Activated CD8-positive, alpha-beta memory T cell treated with anti-CD3 and anti-CD28 coated beads, Interleukin-2, amount 50 U/mL, for 4 hours (primary cell): ENCODE measurements around the gene HS3ST1.

Source experiments
- DNase-seq: peaks from one replicate; pipeline ENCODE4 v3.0.0-alpha.2; 2020

Gene HS3ST1

GRCh38 chr4:11428231-11428898 is at the start of gene HS3ST1:
Gene HS3ST1 (minus strand): TSS chr4:11428894. CDS start chr4:11400005, 28,889 bp downstream.
- no peak for DNase-seq

- no peak for DNase-seq
Measured at GRCh38 chr4:11475871-11476270, 47.2 kb upstream of the HS3ST1 start.

DNA sequence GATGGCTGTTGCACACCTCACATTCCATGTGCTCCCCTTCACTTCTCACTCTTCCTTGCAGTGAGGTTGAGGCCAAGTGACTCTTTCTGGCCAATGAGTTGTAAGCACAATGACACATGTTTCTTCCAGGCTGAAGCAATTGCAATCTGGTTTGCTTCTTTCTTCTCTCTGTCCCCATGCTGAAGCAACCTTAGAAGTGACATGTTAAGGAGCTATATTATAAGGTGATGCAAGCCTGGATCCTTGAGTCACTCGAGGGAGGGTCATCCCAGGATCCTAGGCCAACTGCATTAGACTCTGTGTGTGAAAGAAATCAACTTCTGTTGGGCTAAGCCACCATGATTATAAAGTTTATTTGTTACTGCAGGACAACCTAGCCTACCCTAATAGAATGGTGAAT is 45.5 kb upstream of the HS3ST1 start:
- DNase-seq, result no peak

- no peak for DNase-seq
Measured at GRCh38 chr4:11472535-11472934, 43.8 kb upstream of the HS3ST1 start.

DNA sequence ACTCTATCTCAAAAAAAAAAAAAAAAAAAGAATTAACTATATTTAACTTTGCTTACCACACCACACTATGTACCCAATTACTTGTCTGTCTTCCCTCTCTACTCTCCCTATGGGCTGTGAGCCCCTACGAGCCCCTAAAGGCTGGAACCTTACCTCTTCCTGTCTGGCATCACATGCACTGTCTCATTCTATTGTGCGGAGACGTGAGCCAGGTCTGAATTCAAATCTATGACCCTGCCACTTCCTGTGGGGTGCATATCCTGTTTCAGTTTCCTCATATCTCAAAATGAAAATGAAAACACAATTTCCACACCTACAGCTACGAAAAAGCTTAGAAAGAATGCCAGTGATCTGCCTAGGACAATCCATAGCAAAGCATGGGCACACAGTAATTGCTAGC is 42.9 kb upstream of the HS3ST1 start:
- peak; percentile 27 for DNase-seq

DNA sequence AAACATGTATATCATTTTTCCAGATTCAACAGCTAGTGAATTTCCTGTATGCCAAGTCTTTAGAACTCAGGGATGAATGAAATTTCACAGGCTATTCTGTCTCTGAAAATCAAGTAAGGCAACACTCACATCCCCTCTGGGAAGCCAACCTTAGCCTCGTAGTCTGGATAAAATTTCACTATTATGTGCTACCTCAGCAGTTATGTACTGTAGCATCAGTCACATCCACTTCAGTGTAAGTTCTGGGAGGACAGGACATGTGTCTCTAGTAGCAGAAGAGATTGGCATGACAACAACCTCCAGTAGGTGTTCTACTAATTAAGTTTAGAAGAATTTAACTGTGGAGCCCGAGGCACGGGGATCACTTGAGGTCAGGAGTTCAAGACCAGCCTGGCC is 42.4 kb upstream of the HS3ST1 start:
- no peak for DNase-seq

- no peak for DNase-seq
Measured at GRCh38 chr4:11470438-11471045, 41.8 kb upstream of the HS3ST1 start.

GRCh38 chr4:11469650-11470437 is 41.1 kb upstream of the HS3ST1 start:
- DNase-seq, result no peak

DNA sequence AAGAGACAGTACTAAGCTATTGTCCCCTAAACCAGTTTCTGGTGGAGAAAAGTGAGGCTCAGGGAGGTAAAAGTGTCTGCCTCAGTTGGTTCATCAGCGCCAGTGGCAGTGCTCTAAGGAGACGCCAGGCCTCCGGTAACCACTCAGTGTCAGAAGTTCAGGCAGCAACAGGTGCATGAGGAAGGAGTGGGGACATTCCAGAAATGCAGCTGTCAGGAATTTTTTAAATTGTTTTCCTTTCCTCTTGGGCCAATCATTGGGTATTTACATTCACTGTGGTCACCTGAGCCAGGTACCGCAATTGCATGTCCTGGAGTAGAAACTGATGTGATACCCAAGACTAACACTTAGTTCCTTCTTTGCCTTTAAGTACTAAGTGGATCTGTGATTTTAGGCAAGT is 40.2 kb upstream of the HS3ST1 start:
- DNase-seq, result no peak

- no peak for DNase-seq
Measured at GRCh38 chr4:11467931-11468330, 39.2 kb upstream of the HS3ST1 start.

GRCh38 chr4:11463707-11464106 is 35.0 kb upstream of the HS3ST1 start:
- DNase-seq, result no peak

- DNase-seq, result no peak
Measured at GRCh38 chr4:11456401-11456800, 27.7 kb upstream of the HS3ST1 start.

DNA sequence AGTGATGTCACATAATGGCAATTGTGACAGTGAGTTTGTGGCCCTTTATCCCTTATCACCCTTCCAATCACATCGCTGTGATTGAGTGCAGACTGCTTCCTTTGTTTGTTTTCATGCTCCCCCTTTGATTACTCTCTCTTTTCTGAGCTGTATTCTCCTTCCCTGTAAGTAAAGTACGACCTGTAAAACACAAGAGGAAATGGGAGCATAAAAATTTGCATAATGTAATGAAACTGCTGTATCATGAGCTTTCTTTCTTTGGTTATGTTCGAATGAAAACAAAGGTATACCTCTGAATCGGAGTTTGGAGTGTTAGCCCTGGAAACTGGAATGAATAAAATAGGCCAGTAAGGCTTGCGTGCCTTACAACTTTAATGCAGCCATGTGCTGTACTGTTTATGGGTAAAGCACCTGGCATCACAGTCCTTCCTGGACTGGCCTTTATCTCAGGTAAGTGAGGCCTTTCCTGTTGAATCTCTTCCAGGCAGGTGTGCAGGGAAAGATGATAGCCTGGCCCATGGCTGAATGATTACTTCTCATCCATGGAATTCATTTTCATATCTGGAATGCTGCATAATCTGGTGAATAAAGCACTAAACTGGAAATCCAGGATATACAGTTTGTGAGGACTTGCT is 26.6 kb upstream of the HS3ST1 start:
- no peak for DNase-seq

GRCh38 chr4:11451716-11452115 is 23.0 kb upstream of the HS3ST1 start:
- no peak for DNase-seq

GRCh38 chr4:11446155-11446811 is 17.6 kb upstream of the HS3ST1 start:
- no peak for DNase-seq

- no peak for DNase-seq
Measured at GRCh38 chr4:11441194-11441556, 12.5 kb upstream of the HS3ST1 start.

DNA sequence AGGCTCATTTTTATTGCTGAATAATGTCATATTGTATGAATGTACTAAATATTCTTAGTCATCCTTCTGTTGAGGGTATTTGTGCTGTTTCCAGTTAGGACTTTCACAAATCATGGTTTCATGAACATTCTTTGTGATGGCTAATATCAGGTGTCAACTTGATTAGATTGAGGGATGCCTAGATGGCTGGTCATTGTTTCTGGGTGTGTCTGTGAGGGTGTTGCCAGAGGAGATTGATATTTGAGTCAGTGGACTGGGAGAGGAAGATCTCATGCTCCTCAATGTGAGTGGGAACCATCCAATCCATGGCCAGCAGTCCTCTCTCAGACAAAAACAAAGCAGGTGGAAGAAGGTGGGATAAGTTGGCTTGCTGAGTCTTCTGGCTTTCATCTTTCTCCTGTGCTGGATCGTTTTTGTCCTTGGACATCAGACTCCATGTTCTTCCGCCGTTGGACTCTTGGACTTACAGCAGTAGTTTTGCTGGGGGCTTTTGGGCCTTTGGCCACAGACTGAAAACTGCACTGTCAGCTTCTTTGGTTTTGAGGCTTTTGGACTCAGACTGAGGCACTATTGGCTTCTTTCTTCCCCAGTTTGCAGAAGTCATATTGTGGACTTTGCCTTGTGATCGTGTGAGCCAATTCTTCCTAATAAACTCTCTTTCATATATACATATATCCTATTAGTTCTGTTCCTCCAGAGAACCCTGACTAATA is 11.9 kb upstream of the HS3ST1 start:
- no peak for DNase-seq

GRCh38 chr4:11439836-11440235 is 11.1 kb upstream of the HS3ST1 start:
- no peak for DNase-seq

DNA sequence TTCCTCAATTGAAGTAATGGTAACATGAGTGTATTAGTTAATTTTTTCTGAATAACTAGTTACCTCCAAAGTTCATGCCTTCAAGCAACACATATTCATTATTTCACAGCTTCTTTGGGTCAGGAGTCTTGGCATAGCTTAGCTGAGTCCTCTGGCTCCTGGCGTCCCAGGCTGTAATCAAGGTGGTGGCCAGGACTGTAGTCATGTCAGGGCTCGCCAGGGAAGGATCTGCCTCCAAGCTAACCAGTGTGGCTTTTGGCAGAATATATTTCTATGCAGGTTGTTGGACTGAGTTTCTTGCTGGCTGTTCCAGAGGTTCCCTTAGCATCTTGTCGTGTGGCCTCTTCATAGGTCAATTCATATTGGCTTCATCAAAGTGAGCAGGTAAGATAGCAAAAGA is 10.0 kb upstream of the HS3ST1 start:
- DNase-seq, result no peak

GRCh38 chr4:11436673-11437072 is 8.0 kb upstream of the HS3ST1 start:
- DNase-seq, result no peak

DNA sequence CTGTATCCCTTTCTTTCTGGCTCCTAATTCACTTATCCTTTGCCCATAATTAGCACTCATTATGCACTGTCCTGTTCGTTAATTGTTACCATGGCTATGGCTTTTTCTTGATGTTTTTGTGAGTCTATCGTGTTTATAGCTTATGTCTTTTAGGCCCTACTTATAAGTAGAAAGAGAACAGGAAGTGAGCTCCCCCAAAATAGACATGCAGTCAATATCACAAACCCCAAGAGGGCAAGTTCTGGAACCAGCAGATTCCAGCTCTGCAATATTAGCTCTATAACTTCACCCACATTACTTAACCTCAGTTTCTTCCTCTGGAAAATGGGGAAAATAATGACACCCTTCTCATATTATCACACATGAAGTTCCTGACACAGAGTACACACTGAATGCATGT is 7.4 kb upstream of the HS3ST1 start:
- DNase-seq, result no peak

- no peak for DNase-seq
Measured at GRCh38 chr4:11435557-11435956, 6.9 kb upstream of the HS3ST1 start.

DNA sequence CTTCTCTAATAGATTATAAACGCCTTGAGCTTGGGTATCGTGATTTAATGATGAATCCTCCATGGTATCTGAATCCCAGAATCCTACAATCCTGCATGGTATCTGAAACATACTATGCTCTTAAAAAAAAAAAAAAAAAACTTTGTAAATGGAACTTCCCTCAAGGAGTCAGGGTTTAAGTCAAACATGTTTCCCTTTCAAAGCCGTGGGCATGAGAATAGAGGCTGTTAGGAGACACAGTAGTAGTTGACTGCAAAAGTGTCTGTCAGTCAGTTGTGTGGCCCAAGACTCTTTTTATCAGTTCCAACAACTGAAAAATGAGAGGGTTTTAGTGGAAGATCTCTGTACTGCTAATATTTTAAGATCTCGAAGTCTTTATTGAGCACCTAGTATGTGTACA is 2.4 kb upstream of the HS3ST1 start:
- DNase-seq, result no peak
